Hepatocyte (in vitro differentiated cells): ENCODE results near the gene DZIP3. TPM values are rescaled to one million over a fixed set of nuclear protein-coding genes. Genes with fewer than 3 reads are reported as not detected.

Experiments used
- DNase-seq: peaks from one replicate; pipeline ENCODE4 v3.0.0-alpha.2; 2016; ENCODE audit warnings: low spot score
- H2AFZ ChIP-seq: fragments of 200-600 bp; sonication (generic); 2 replicates; pipeline ENCODE4 v1.6.0; 2016; ENCODE audit warnings: antibody characterized with exemption, mild to moderate bottlenecking
- H3K27ac ChIP-seq: fragments of 200-600 bp; sonication (generic); 2 replicates; pipeline ENCODE4 v1.5.1; 2016; ENCODE audit warnings: mild to moderate bottlenecking
- H3K27me3 ChIP-seq: fragments of 200-600 bp; sonication (generic); 2 replicates; pipeline ENCODE4 v1.6.1; 2016
- H3K36me3 ChIP-seq: fragments of 200-600 bp; sonication (generic); replicated peaks from 2 replicates; pipeline ENCODE4 v1.5.1; 2016; ENCODE audit warnings: low read depth; ENCODE audit not compliant: insufficient read depth
- H3K4me1 ChIP-seq: fragments of 200-600 bp; sonication (generic); 2 replicates; pipeline ENCODE4 v1.5.1; 2016; ENCODE audit warnings: mild to moderate bottlenecking, moderate library complexity; ENCODE audit not compliant: insufficient read depth
- H3K4me2 ChIP-seq: fragments of 200-600 bp; sonication (generic); 2 replicates; pipeline ENCODE4 v1.6.0; 2016
- H3K4me3 ChIP-seq: fragments of 200-600 bp; sonication (generic); 2 replicates; pipeline ENCODE4 v1.5.1; 2016; ENCODE audit warnings: mild to moderate bottlenecking
- H3K79me2 ChIP-seq: fragments of 200-600 bp; sonication (generic); 2 replicates; pipeline ENCODE4 v1.6.0; 2017; ENCODE audit warnings: mild to moderate bottlenecking
- H3K9me2 ChIP-seq: fragments of 200-600 bp; sonication (generic); replicated peaks from 2 replicates; pipeline ENCODE4 v1.6.0; 2017; ENCODE audit warnings: mild to moderate bottlenecking; ENCODE audit not compliant: insufficient read depth
- H3K9me3 ChIP-seq: fragments of 200-600 bp; sonication (generic); 2 replicates; pipeline ENCODE4 v1.5.1; 2016; ENCODE audit warnings: low read depth, mild to moderate bottlenecking
- H4K20me1 ChIP-seq: fragments of 200-600 bp; sonication (generic); 2 replicates; pipeline ENCODE4 v1.6.0; 2016; ENCODE audit warnings: mild to moderate bottlenecking; ENCODE audit not compliant: insufficient read depth, poor library complexity, severe bottlenecking
- CTCF ChIP-seq: fragments of 200-600 bp; sonication (generic); IDR thresholded peaks from 2 replicates; pipeline ENCODE4 v1.5.1; 2016; ENCODE audit warnings: antibody characterized with exemption, mild to moderate bottlenecking; ENCODE audit not compliant: poor library complexity
- EZH2 ChIP-seq: fragments of 200-600 bp; sonication (generic); IDR thresholded peaks from 2 replicates; pipeline ENCODE4 v1.6.1; 2016; ENCODE audit warnings: antibody characterized with exemption, mild to moderate bottlenecking, borderline replicate concordance
- EZH2phosphoT487 ChIP-seq: fragments of 200-600 bp; sonication (generic); IDR thresholded peaks from one replicate; pipeline ENCODE4 v1.6.1; 2018; ENCODE audit warnings: antibody characterized with exemption, mild to moderate bottlenecking, low read depth, moderate library complexity; ENCODE audit not compliant: unreplicated experiment, severe bottlenecking
- WGBS: methylation state at CpG from one replicate; pipeline ENCODE4 v1.1.6; 2016; ENCODE audit warnings: low lambda C conversion rate; ENCODE audit errors: missing lambda C conversion rate; 5-methylcytosine and 5-hydroxymethylcytosine counted together
- polyA plus RNA-seq: library from polyadenylated mRNA; unstranded; fragments of >200 nt; fragmentation: Nextera tagmentation; extraction: Ambion mirVana; gene quantifications from 2 replicates; pipeline ENCODE4 v1.2.1, GENCODE V29; 2016
- total RNA-seq: library from RNA; depleted of rRNA; stranded (reverse); fragments of >200 nt; gene quantifications from 2 replicates; pipeline ENCODE4 v1.2.3, GENCODE V29; 2014

Gene DZIP3
- total and polyA plus RNA-seq, 2 experiments from 2014 or later, result 10.8 to 18.5 TPM

- WGBS, result 75% methylated on average over 5 of the region's 5 CpGs
- TF ChIP-seq CTCF (no peak), EZH2 (no peak), EZH2phosphoT487 (no peak)
- H4K20me1 ChIP-seq, result peaks cover 4% of the 10 kb centered on the region
- H3K27ac ChIP-seq, result no peak overlapping the region
- no peak overlapping the region for H2AFZ ChIP-seq
- H3K36me3 ChIP-seq, result no peaks in the 10 kb centered on the region
- no peaks in the 10 kb centered on the region for H3K9me2 ChIP-seq
- peaks cover 13% of the 10 kb centered on the region for H3K79me2 ChIP-seq
- H3K9me3 ChIP-seq, result no peaks in the 10 kb centered on the region
- H3K27me3 ChIP-seq, result no peaks in the 10 kb centered on the region
- peak; percentile 21 for DNase-seq
- H3K4me2 ChIP-seq, result no peak overlapping the region
- H3K4me1 ChIP-seq, result no peaks in the 10 kb centered on the region
- H3K4me3 ChIP-seq, result no peak overlapping the region
These were observed 12.9 kb downstream of the DZIP3 start for GRCh38 chr3:108602249-108602934.

DNA sequence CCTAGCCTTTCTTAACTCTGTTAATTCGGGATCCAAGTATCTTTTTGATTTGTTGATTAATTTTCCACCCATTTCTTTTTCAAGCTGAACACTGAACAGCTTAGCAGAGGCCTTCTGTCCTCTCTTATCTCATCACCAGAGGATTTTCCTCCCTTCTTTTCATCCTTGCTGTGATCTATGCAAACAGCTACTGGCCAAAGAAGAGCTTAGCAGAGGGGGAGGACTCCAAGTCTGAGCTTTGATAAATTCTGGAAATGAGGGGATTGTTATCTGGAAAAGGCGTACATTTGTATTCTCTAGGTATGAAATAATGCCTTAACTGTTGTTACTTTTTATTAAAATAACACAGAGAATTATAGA lies 13.4 kb downstream of the DZIP3 start:
- H3K9me2 ChIP-seq, result no peaks in the 10 kb centered on the region
- no peak overlapping the region for H2AFZ ChIP-seq
- H3K4me2 ChIP-seq, result no peak overlapping the region
- H3K4me3 ChIP-seq, result no peak overlapping the region
- TF ChIP-seq CTCF, result no peak
- no peak for TF ChIP-seq EZH2
- no peak for TF ChIP-seq EZH2phosphoT487
- H3K79me2 ChIP-seq, result peaks cover 13% of the 10 kb centered on the region
- 46% methylated on average over 2 of the region's 2 CpGs for WGBS
- no peak overlapping the region for H3K27ac ChIP-seq
- no peaks in the 10 kb centered on the region for H3K36me3 ChIP-seq
- H3K27me3 ChIP-seq, result no peaks in the 10 kb centered on the region
- DNase-seq, result no peak
- H3K9me3 ChIP-seq, result no peaks in the 10 kb centered on the region
- H4K20me1 ChIP-seq, result peaks cover 4% of the 10 kb centered on the region
- H3K4me1 ChIP-seq, result no peaks in the 10 kb centered on the region

DNA sequence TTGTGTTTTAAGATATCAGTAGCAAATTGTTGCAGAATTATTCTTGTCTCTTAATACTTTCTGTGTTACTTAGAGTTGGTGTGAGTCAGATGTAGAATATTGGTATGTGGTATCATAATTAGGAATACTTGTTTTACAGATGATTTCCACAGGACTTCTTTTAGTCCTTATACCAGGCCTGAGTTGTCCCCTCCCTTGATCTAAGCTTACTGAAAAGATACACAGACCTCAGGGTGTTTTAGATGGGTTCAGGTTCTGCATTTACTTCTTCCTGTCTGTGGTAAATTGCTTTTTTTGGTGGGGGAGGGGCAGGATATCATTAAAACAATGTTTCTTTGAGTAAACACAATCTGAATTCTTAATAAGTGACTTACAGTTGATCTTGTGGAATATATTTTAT lies 14.2 kb downstream of the DZIP3 start:
- TF ChIP-seq CTCF (no peak), EZH2phosphoT487 (no peak)
- H3K4me1 ChIP-seq, result no peaks in the 10 kb centered on the region
- H3K36me3 ChIP-seq, result no peaks in the 10 kb centered on the region
- no peak overlapping the region for H2AFZ ChIP-seq
- no peaks in the 10 kb centered on the region for H3K9me2 ChIP-seq
- no peaks in the 10 kb centered on the region for H3K27me3 ChIP-seq
- peaks cover 13% of the 10 kb centered on the region for H3K79me2 ChIP-seq
- DNase-seq, result no peak
- H3K9me3 ChIP-seq, result no peaks in the 10 kb centered on the region
- peaks cover 4% of the 10 kb centered on the region for H4K20me1 ChIP-seq
- H3K27ac ChIP-seq, result no peak overlapping the region
- no peak overlapping the region for H3K4me2 ChIP-seq
- no peak overlapping the region for H3K4me3 ChIP-seq

- WGBS, result 95% methylated on average over 2 of the region's 2 CpGs
- Histone ChIP-seq H3K79me2 (peaks cover 9% of the 10 kb centered on the region), H3K4me2 (no peak overlapping the region), H3K9me2 (no peaks in the 10 kb centered on the region), H3K9me3 (no peaks in the 10 kb centered on the region), H3K27me3 (no peaks in the 10 kb centered on the region), H3K4me3 (no peak overlapping the region), H3K4me1 (no peaks in the 10 kb centered on the region), H3K27ac (no peak overlapping the region), H4K20me1 (peaks cover 4% of the 10 kb centered on the region), H2AFZ (no peak overlapping the region), H3K36me3 (no peaks in the 10 kb centered on the region)
- no peak for DNase-seq
- no peak for TF ChIP-seq CTCF
- no peak for TF ChIP-seq EZH2phosphoT487
- TF ChIP-seq EZH2, result no peak
These were observed 15.5 kb downstream of the DZIP3 start for GRCh38 chr3:108605028-108605427.
